Kidney (tissue), 14 donors: ENCODE measurements around the gene PCDHGB3. TPM values are rescaled to one million over a fixed set of nuclear protein-coding genes. Genes with fewer than 3 reads are reported as not detected.
"Not testable (repeated sequence)": the region's sequence is repeated elsewhere in the genome, so short reads cannot be mapped to it uniquely, and the experiment has no call there.

Experiments
- DNase-seq, 5 donors: peaks; one replicate each; pipeline ENCODE4 v3.0.0-alpha.2; 2013 to 2020
- FAIRE-seq: peaks from 2 replicates; lab custom pipeline; 2012; peaks lifted over from hg19 to GRCh38; lab: Jason Lieb, UNC
- H3K27ac ChIP-seq, 2 donors: one replicate each; pipeline ENCODE4 v1.7.0; 2013; ENCODE audit warnings: low read depth in 2 of 2, low read length in 2 of 2, inconsistent platforms in 1 of 2
- H3K27me3 ChIP-seq: one replicate; pipeline ENCODE4 v1.7.1; 2013; ENCODE audit warnings: low read length, inconsistent platforms; ENCODE audit not compliant: control insufficient read depth, insufficient read depth
- H3K36me3 ChIP-seq, 3 donors: one replicate each; pipeline versions ENCODE4 v1.7.0 to v1.7.1; 2013; ENCODE audit warnings: low read length in 3 of 3, control low read depth in 1 of 3, inconsistent platforms in 1 of 3; ENCODE audit not compliant: insufficient read depth in 3 of 3, control insufficient read depth in 2 of 3
- H3K4me1 ChIP-seq, 3 donors: one replicate each; pipeline versions ENCODE4 v1.7.0 to v1.7.1; 2013; ENCODE audit warnings: low read length in 3 of 3, inconsistent platforms in 1 of 3, low read depth in 1 of 3; ENCODE audit not compliant: control insufficient read depth in 2 of 3, insufficient read depth in 2 of 3
- H3K4me3 ChIP-seq, 3 donors: one replicate each; pipeline versions ENCODE4 v1.7.0 to v1.8.1; 2013; ENCODE audit warnings: low read length in 3 of 3, control low read depth in 1 of 3, inconsistent platforms in 1 of 3
- H3K9ac ChIP-seq, 3 donors: one replicate each; pipeline versions ENCODE4 v1.7.0 to v1.7.1; 2013; ENCODE audit warnings: low read length in 3 of 3, control low read depth in 1 of 3, inconsistent platforms in 1 of 3
- H3K9me3 ChIP-seq, 3 donors: one replicate each; pipeline versions ENCODE4 v1.7.0 to v1.7.1; 2013; ENCODE audit warnings: low read length in 3 of 3, control low read depth in 1 of 3, inconsistent platforms in 1 of 3; ENCODE audit not compliant: control insufficient read depth in 2 of 3, insufficient read depth in 1 of 3
- intact Hi-C: fragments of 100-400 bp; cut with DNase I; formaldehyde crosslinking; loops from one replicate; pipeline ENCODE4 v1.11.1; 2022
- polyA plus RNA-seq: library from polyadenylated mRNA; stranded (reverse); fragments of 350-450 nt; fragmentation: Illumina TruSeq; extraction: RNeasy Lipid Tissue Mini Kit (QIAGEN cat#74804); gene quantifications from one replicate; pipeline ENCODE4 v1.2.3, GENCODE V29; 2014; ENCODE audit warnings: low read depth, low replicate concordance; ENCODE audit not compliant: insufficient read depth
- total RNA-seq: library from RNA; stranded (reverse); fragmentation: NEBNext Ultra II Directional; extraction: Animal tissue kit (Norgen Biotek cat#: 25700); gene quantifications from one replicate; pipeline ENCODE4 v1.2.1, GENCODE V29; 2021
- TF ChIP-seq, protein P1 (sequence below): IDR thresholded peaks from 3 replicates; pipeline ENCODE4 v1.5.1; 2012; ENCODE audit warnings: mild to moderate bottlenecking, moderate library complexity, borderline replicate concordance; ENCODE audit not compliant: insufficient read depth; ENCODE audit errors: extremely low read depth
- donor health status: control.
- donor health status: control.
- donor health status: control.
- donor health status: control.
- donor health status: control.
- donor health status: DM: yes; HTN: yes; CAD: no.
- donor health status: Normal renal cell carcinoma (clear cell type).

The PCDHGB3 gene
- total and polyA plus RNA-seq, 2 donors from 2014 or later, result 0.15 to 4.4 TPM

DNA sequence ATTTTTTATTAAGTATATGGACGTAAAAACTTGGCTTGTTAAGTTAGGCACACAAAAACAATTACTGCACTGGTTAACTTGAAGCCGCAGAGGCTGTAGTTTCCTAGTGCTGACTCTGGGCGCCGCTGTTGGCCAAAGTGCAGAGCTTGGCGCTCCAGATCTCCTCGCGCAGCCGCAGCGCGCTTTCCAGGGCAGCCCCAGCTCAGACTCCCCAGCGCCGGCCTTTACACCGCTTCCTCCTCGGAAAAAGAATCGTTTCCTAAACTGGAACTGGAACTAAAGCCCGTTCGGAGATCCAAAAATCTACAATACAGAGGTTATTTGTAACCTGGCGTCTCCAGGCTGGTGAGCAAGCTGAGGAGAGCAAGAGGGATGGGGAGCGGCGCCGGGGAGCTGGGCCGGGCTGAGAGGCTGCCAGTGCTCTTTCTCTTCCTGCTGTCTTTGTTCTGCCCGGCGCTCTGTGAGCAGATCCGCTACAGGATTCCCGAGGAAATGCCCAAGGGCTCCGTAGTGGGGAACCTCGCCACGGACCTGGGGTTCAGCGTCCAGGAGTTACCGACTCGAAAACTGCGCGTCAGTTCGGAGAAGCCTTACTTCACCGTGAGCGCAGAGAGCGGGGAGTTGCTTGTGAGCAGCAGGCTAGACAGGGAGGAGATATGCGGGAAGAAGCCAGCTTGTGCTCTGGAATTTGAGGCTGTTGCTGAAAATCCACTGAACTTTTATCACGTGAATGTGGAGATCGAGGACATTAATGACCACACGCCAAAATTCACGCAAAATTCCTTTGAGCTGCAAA, 27.9 kb downstream of the PCDHGB3 start, which contains the start of gene PCDHGB5:
TSS of gene PCDHGB5 (plus strand) at position 192 of the 796 bp plus-strand sequence. CDS start at position 373, 181 bp downstream.
- H3K27ac ChIP-seq, intact Hi-C loops, H3K9ac ChIP-seq, H3K4me1 ChIP-seq, H3K27me3 ChIP-seq, H3K36me3 ChIP-seq, FAIRE-seq: not testable (repeated sequence)
- TF ChIP-seq, protein P1, sequence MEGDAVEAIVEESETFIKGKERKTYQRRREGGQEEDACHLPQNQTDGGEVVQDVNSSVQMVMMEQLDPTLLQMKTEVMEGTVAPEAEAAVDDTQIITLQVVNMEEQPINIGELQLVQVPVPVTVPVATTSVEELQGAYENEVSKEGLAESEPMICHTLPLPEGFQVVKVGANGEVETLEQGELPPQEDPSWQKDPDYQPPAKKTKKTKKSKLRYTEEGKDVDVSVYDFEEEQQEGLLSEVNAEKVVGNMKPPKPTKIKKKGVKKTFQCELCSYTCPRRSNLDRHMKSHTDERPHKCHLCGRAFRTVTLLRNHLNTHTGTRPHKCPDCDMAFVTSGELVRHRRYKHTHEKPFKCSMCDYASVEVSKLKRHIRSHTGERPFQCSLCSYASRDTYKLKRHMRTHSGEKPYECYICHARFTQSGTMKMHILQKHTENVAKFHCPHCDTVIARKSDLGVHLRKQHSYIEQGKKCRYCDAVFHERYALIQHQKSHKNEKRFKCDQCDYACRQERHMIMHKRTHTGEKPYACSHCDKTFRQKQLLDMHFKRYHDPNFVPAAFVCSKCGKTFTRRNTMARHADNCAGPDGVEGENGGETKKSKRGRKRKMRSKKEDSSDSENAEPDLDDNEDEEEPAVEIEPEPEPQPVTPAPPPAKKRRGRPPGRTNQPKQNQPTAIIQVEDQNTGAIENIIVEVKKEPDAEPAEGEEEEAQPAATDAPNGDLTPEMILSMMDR, result peak; percentile 47
- Histone ChIP-seq H3K9me3 (peaks cover 2 to 49% (median 14%) of the 10 kb centered on the region in 3 donors), H3K4me3 (peak within 1 kb of the TSS in 2 of 3 donors; percentile 39 to 45)
- DNase-seq, result peak in 2 of 5 donors; percentile 27 to 36

DNA sequence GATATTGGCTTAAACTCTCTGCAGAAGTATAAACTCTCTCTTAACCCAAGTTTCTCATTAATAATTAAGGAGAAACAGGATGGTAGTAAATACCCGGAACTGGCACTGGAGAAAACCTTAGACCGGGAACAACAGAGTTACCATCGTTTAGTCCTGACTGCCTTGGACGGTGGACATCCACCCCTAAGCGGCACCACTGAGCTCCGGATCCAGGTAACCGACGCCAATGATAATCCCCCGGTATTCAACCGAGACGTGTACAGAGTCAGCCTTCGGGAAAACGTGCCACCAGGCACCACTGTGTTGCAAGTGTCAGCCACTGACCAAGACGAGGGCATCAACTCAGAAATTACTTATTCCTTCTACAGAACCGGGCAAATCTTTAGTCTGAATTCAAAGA, 28.6 kb downstream of the PCDHGB3 start:
- H3K4me1 ChIP-seq, result no peaks in the 10 kb centered on the region
- intact Hi-C loops, result no loop called here
- peaks cover 3 to 50% (median 14%) of the 10 kb centered on the region in 3 donors for H3K9me3 ChIP-seq
- peak overlapping the region in 2 of 3 donors; percentile 39 to 45 for H3K4me3 ChIP-seq
- H3K9ac ChIP-seq, result no peak overlapping the region
- no peaks in the 10 kb centered on the region for H3K36me3 ChIP-seq
- H3K27ac ChIP-seq, result no peak overlapping the region
- no peak for DNase-seq
- FAIRE-seq, result no peak
- H3K27me3 ChIP-seq, result no peaks in the 10 kb centered on the region
- TF ChIP-seq, protein P1, result no peak

DNA sequence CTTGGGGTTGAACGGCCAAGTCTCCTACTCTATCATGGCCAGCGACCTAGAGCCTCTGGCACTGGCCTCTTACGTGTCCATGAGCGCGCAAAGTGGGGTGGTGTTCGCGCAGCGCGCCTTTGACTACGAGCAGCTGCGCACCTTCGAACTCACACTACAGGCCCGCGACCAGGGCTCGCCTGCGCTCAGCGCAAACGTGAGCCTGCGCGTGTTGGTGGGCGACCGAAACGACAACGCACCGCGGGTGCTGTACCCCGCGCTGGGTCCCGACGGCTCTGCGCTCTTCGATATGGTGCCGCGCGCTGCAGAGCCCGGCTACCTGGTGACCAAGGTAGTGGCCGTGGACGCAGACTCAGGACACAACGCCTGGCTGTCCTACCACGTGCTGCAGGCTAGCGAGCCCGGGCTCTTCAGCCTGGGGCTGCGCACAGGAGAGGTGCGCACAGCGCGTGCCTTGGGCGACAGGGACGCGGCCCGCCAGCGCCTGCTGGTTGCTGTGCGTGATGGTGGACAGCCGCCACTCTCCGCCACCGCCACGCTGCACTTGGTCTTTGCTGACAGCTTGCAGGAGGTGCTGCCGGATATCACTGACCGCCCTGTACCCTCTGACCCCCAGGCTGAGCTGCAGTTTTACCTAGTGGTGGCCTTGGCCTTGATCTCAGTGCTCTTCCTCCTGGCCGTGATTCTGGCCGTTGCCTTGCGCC, 29.7 kb downstream of the PCDHGB3 start:
- Histone ChIP-seq H3K36me3 (no peaks in the 10 kb centered on the region), H3K27ac (no peak overlapping the region), H3K4me3 (peak overlapping the region in 1 of 3 donors; percentile 25), H3K4me1 (no peaks in the 10 kb centered on the region), H3K9ac (no peak overlapping the region), H3K9me3 (peaks cover 3 to 54% (median 20%) of the 10 kb centered on the region in 3 donors), H3K27me3 (no peaks in the 10 kb centered on the region)
- DNase-seq (no peak), FAIRE-seq (no peak)
- intact Hi-C loops, result no loop called here
- TF ChIP-seq, protein P1, result no peak
